Skin epidermis (tissue), 12 donors: ENCODE data around the gene OR2AJ1.

Experiments used
- H3K27ac ChIP-seq, 21 experiments: fragments of 200-600 bp; sonication (generic) in 11 of 21; one replicate each; pipeline ENCODE4 v1.5.0; 2020; ENCODE audit warnings: mild to moderate bottlenecking in 3 of 21, inconsistent platforms in 2 of 21, moderate library complexity in 2 of 21
- H3K4me3 ChIP-seq, 7 experiments: fragments of 200-600 bp; sonication (generic) in 2 of 7; one replicate each; pipeline ENCODE4 v1.5.0; 2020; ENCODE audit warnings: inconsistent platforms in 2 of 7, mild to moderate bottlenecking in 2 of 7, moderate library complexity in 1 of 7

The OR2AJ1 gene

DNA sequence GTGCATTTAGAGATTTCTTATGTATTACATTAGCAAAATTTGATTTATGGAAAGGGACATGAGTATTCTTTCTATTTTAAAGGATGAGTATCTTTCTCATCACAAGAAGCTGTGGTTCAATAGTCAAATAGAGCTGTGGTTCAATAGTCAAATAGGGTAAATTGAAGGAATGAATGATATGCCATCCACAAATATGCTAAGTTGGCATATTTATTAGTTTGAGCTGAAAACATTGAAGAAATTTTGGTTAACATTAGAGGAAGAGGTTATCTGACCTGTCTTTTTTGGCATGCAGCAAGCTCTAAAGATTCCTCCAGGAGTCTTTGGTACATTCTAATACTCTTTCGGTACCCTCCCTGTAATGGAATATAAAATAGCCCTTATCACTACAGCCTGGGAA lies 28.7 kb downstream of the OR2AJ1 start:
- H3K4me3 ChIP-seq: no peak overlapping the region
- H3K27ac ChIP-seq: no peak overlapping the region

DNA sequence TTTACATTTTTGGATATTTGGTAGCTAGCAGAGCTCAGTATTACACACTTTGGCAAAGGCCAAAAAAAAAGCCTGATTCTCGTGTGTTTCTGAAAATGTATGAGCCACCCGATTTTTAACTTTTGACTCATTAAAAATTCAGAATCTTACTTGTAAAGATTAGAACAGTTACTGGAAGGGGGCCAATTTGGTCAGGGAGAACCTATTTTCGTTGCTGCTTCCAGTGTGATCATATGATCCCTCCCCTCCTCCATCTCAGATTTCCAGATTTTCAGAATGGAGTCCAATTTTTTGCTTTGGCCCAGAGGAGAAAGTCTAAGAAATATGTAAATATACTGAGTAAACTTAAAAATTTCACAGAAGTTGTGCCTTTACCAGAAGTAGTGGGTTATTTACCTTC lies 37.1 kb downstream of the OR2AJ1 start:
- Histone ChIP-seq H3K27ac (peak overlapping the region in 1 of 21 experiments; percentile 46), H3K4me3 (no peak overlapping the region)

DNA sequence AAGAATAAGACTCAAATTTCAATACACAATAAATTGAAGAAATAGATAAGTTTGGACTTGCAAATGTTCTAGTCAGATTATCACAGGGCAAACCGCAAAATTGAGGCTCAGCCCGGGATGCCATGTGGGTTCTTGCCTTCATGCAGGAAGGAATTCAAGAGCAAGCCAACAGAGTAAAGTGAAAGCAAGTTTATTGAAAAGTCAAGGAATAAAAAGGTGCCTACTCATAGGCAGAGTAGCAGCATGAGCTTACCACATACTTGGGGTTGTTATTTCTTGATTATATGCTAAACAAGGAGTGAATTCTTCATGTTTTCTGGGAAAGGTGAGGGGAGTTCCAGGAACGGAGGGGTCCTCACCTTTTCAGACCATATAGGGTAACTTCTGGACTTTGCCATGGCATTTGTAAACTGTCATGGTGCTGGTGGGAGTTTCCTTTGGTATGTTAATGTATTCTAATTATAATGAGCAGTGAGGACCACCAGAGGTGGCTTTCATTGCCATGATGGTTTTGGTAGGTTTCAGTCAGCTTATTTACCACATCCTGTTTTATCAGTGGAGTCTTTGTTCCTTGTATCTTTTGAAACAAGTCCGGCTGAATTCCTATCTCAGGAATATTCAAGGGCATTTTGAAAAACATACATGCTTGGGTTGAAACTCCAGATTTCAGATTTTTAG lies 38.4 kb downstream of the OR2AJ1 start:
- H3K4me3 ChIP-seq: no peak overlapping the region

DNA sequence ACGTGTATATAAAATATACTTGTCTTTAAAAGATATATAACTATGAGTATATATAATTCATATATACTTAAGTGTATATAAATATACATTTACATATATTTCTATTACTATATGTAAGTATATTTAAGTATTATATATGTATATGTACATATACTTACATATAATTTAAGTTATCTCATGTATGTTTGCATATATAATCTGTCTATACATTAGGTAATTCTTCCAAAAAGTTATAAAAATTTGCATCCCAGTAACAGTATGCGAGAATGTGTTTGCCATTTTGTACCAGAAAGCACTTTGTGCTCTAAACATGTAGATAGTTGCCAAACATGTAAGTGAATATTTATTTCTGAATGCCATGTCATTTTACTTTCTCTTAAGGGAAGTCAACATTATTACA lies 40.2 kb downstream of the OR2AJ1 start, which contains the start of gene OR2AK2:
TSS of gene OR2AK2 (plus strand) at position 301 of the 400 bp plus-strand sequence. CDS start 144 bp downstream, outside the sequence.
- Histone ChIP-seq H3K27ac (peak within 1 kb of the TSS in 1 of 21 experiments; percentile 33), H3K4me3 (no peak within 1 kb of the TSS)

More for the DNA sequence above, 38.4 kb downstream of the OR2AJ1 start:
- H3K27ac ChIP-seq: peak overlapping the region in 2 of 21 experiments; percentile 47 to 78

DNA sequence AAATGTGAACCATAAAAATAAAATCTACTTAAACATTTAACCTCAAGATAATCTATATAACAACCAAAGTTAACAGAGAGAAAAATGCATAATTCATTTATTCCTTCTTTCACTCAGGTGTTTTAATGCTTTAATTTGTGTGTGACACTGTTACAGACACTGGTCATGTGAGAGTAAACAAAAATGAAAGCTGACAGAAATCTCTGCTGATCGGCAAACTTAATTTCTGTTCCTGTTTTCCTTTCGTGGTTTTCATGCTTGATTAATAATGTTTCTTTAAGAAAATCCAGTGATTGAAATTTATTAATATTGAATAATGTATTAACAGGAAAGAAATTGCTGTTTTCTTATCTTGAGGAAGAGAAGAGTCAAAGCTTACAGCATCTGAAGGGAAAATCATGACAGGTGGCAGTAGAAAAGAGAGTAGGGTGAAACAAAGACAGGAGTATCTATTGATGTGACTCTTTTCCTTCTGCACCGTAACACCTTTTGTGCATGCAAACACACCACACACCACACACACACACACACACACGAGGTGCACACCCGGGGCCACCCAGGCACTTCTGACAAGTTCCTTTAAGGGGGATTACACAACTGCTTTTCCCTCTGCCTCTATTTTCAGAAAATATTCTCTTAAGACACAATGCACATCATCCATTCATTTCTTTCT lies 42.0 kb downstream of the OR2AJ1 start:
- no peak overlapping the region for H3K27ac ChIP-seq
- H3K4me3 ChIP-seq: no peak overlapping the region
